ENCODE data around the gene DGKA. TPM values are rescaled to one million over a fixed set of nuclear protein-coding genes. Genes with fewer than 3 reads are reported as not detected.

Gene DGKA
- total RNA-seq: 100 to 1,000 TPM; 101 to 268 (median 138) TPM

DNA sequence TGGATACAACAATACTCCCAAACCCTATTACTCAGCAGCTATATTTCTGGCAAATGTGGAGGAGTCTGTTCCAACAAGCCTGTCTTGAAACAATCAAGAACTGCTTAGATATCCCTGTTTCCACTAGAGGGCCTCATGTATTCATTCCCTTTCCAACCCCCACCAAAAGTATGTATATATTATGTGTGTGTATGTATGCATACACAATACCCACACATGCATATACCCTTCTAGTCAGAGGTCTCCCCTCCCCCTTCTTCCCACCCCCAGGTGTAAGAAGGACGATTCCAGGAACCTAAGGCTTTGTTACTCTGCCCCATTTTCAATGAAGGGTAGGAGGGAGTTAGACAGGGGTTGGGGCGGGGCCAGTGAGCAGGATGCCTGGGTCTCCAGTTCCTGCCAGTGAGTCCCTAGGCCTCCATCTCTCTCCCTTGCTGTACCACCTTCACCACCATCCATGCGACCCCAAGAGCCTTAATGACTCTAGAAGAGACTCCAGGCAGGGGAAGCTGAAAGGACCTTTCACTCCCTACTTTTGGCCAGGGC is at the start of gene DGKA:
Gene DGKA (plus strand): TSS at position 392 of the 546 bp plus-strand sequence. CDS start 5,342 bp downstream, outside the sequence.
- 38 to 42% methylated on average over 2 to 3 of the region's 3 CpGs for WGBS, 2 donors (ENCODE audit: low coverage in 1 of 2)
- no peaks in the 10 kb centered on the region for H3K9me3 ChIP-seq
- H3K4me1 ChIP-seq: peaks cover 28 to 66% (median 58%) of the 10 kb centered on the region in 4 donors
- TF ChIP-seq, protein P1, sequence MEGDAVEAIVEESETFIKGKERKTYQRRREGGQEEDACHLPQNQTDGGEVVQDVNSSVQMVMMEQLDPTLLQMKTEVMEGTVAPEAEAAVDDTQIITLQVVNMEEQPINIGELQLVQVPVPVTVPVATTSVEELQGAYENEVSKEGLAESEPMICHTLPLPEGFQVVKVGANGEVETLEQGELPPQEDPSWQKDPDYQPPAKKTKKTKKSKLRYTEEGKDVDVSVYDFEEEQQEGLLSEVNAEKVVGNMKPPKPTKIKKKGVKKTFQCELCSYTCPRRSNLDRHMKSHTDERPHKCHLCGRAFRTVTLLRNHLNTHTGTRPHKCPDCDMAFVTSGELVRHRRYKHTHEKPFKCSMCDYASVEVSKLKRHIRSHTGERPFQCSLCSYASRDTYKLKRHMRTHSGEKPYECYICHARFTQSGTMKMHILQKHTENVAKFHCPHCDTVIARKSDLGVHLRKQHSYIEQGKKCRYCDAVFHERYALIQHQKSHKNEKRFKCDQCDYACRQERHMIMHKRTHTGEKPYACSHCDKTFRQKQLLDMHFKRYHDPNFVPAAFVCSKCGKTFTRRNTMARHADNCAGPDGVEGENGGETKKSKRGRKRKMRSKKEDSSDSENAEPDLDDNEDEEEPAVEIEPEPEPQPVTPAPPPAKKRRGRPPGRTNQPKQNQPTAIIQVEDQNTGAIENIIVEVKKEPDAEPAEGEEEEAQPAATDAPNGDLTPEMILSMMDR (IDR thresholded peaks at IDR 0.05): peak; percentile 50 to 80 (median 50)
- no peak for TF ChIP-seq POLR2AphosphoS5 (IDR thresholded peaks at IDR 0.05)
- H3K27me3 ChIP-seq: no peaks in the 10 kb centered on the region
- peak within 1 kb of the TSS; percentile 64 to 84 (median 72) for H3K4me3 ChIP-seq
- intact Hi-C loops (cut with DNase I; ENCODE audit: low total_unique reads) (no loop called here), in situ Hi-C loops (cut with MboI; ENCODE audit: low pct_ligation_motif_present in 1 of 4, low pct_unique_long_range_greater_than_20kb in 1 of 4, low sequenced_read_pairs in 3 of 4) (loop anchor here in 2 of 4 donors (10.0 to 25.0 kb wide), 4 partner anchors 116 to 196 kb away; partner anchors contain the start of genes ORMDL2 (in 2 of the 2), SARNP (in 2 of the 2) and GDF11 (in 1 of the 2))
- H3K27ac ChIP-seq: peak within 1 kb of the TSS; percentile 92 to 99 (median 98)
- peak; percentile 73 for DNase-seq
- no peaks in the 10 kb centered on the region for H3K36me3 ChIP-seq

DNA sequence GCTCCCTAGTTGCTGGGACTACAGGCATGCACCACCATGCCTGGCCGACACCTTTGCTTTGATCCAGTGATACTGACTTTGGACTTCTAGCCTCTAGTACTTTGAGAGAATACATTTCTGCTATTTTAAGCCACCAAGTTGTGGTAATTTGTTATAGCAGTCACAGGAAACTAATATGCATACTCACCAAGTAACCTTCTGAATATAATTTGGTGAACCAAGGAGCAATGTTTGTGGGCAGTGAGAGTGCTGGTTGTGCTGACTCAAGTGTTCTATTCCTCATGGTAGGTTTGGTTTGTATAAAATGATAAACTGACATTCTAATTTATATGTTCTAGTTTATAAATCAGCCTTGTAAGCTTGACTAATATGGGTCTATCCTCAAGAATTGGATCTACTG is 45.8 kb upstream of the DGKA start:
- Histone ChIP-seq H3K27ac (no peak overlapping the region), H3K36me3 (no peaks in the 10 kb centered on the region)
- intact Hi-C loops (cut with DNase I; ENCODE audit: low total_unique reads): no loop called here

DNA sequence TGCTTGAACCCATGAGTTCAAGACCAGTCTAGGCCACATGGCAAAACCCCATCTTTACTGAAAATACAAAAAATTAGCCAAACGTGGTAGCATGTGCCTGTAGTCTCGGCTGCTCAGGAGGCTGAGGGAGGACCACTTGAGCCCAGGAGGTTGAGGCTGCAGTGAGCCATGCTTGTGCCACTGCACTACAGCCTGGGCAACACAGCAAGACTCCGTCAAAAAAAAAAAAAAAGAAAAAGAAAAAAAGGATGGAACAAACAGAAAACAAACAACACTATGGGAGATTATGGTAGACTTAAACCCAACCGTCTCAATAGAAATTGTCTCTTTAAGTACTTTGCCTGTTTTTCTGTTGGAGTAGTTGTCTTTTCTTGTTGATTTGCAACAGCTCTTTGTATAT is 39.7 kb upstream of the DGKA start:
- no peak for DNase-seq
- no peak overlapping the region for H3K27ac ChIP-seq
- no peaks in the 10 kb centered on the region for H3K27me3 ChIP-seq
- intact Hi-C loops (cut with DNase I; ENCODE audit: low total_unique reads): no loop called here
- in situ Hi-C loops (cut with MboI; ENCODE audit: low pct_ligation_motif_present in 1 of 4, low pct_unique_long_range_greater_than_20kb in 1 of 4, low sequenced_read_pairs in 3 of 4): no loop called here
- H3K9me3 ChIP-seq: no peaks in the 10 kb centered on the region
- WGBS, 2 donors (ENCODE audit: low coverage in 1 of 2): 95 to 96% methylated on average over 4 of the region's 4 CpGs
- no peaks in the 10 kb centered on the region for H3K36me3 ChIP-seq
- no peak overlapping the region for H3K4me3 ChIP-seq
- TF ChIP-seq EP300 (IDR thresholded peaks at IDR 0.05; ENCODE audit: low read depth) (no peak), POLR2AphosphoS5 (IDR thresholded peaks at IDR 0.05) (no peak), POLR2A (IDR thresholded peaks at IDR 0.05) (no peak)
- TF ChIP-seq, protein P1 (IDR thresholded peaks at IDR 0.05): no peak
- no peaks in the 10 kb centered on the region for H3K4me1 ChIP-seq

More for the DNA sequence above, 45.8 kb upstream of the DGKA start:
- H3K4me1 ChIP-seq: no peaks in the 10 kb centered on the region
- H3K4me3 ChIP-seq: no peak overlapping the region
- no peak for DNase-seq
- H3K27me3 ChIP-seq: no peaks in the 10 kb centered on the region
- TF ChIP-seq POLR2A (IDR thresholded peaks at IDR 0.05): no peak
- TF ChIP-seq POLR2AphosphoS5 (IDR thresholded peaks at IDR 0.05): no peak
- TF ChIP-seq, protein P1 (IDR thresholded peaks at IDR 0.05): no peak
- no peak for TF ChIP-seq EP300 (IDR thresholded peaks at IDR 0.05; ENCODE audit: low read depth)
- WGBS, 2 donors (ENCODE audit: low coverage in 1 of 2): 70% methylated on average over 1 of the region's 1 CpG; no CpG with 5 or more reads in 1 of the 2 donors
- H3K9me3 ChIP-seq: no peaks in the 10 kb centered on the region
- in situ Hi-C loops (cut with MboI; ENCODE audit: low pct_ligation_motif_present in 1 of 4, low pct_unique_long_range_greater_than_20kb in 1 of 4, low sequenced_read_pairs in 3 of 4): no loop called here

DNA sequence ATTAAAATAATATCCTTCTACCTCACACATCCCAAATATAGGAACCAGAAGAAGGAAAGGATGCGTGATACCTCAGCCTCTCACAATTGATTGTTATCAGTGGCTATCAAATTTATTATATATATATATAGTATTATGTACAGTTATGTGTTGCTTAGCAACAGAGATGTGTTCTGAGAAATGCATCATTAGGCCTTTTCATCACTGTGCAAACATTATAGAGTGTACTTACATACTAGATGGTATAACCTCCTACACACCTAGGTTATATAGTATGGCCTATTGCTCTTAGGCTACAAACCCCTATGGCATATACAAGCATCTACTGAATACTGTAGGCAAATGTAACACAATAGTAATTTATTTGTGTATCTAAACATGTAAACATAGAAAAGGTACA is 37.2 kb upstream of the DGKA start:
- H3K27me3 ChIP-seq: no peaks in the 10 kb centered on the region
- H3K9me3 ChIP-seq: no peaks in the 10 kb centered on the region
- H3K36me3 ChIP-seq: no peaks in the 10 kb centered on the region
- intact Hi-C loops (cut with DNase I; ENCODE audit: low total_unique reads) (no loop called here), in situ Hi-C loops (cut with MboI; ENCODE audit: low pct_ligation_motif_present in 1 of 4, low pct_unique_long_range_greater_than_20kb in 1 of 4, low sequenced_read_pairs in 3 of 4) (no loop called here)
- DNase-seq: no peak
- TF ChIP-seq EP300 (IDR thresholded peaks at IDR 0.05; ENCODE audit: low read depth) (no peak), POLR2A (IDR thresholded peaks at IDR 0.05) (no peak), POLR2AphosphoS5 (IDR thresholded peaks at IDR 0.05) (no peak)
- TF ChIP-seq, protein P1 (IDR thresholded peaks at IDR 0.05): no peak
- 90 to 93% methylated on average over 1 of the region's 1 CpG for WGBS, 2 donors (ENCODE audit: low coverage in 1 of 2)
- no peaks in the 10 kb centered on the region for H3K4me1 ChIP-seq
- no peak overlapping the region for H3K4me3 ChIP-seq
- H3K27ac ChIP-seq: no peak overlapping the region

All from transverse colon (tissue), 4 donors.